ENCODE data around the gene OSTM1.

Gene OSTM1

GRCh38 chr6:108074359-108075144 is at the start of gene OSTM1:
OSTM1 (minus strand) TSS chr6:108074741; CDS start chr6:108074651, 90 bp downstream.
- Histone ChIP-seq H3K9me3 (ENCODE audit: insufficient read depth, low read depth, low read length) (no peaks in the 10 kb centered on the region), H3K36me3 (ENCODE audit: insufficient read depth, low read depth, low read length) (no peaks in the 10 kb centered on the region), H3K9ac (ENCODE audit: low read depth, low read length) (peak within 1 kb of the TSS; percentile 77; the same call in 1 of the 2 replicates), H3K4me3 (ENCODE audit: low read length) (peak within 1 kb of the TSS; percentile 92), H3K4me1 (ENCODE audit: insufficient read depth, low read length) (peaks cover 14% of the 10 kb centered on the region), H3K27me3 (ENCODE audit: insufficient read depth, low read length) (peaks cover 11% of the 10 kb centered on the region; the same call in 1 of the 2 replicates), H3K27ac (ENCODE audit: low read length) (peak within 1 kb of the TSS; percentile 48)

GRCh38 chr6:108123946-108124345 is 49.4 kb upstream of the OSTM1 start:
- Histone ChIP-seq H3K4me1 (ENCODE audit: insufficient read depth, low read length) (peaks cover 9% of the 10 kb centered on the region; the same call in 1 of the 2 replicates), H3K4me3 (ENCODE audit: low read length) (no peak overlapping the region), H3K27me3 (ENCODE audit: insufficient read depth, low read length) (peaks cover 100% of the 10 kb centered on the region), H3K9ac (ENCODE audit: low read depth, low read length) (no peak overlapping the region), H3K9me3 (ENCODE audit: insufficient read depth, low read depth, low read length) (no peaks in the 10 kb centered on the region), H3K36me3 (ENCODE audit: insufficient read depth, low read depth, low read length) (no peaks in the 10 kb centered on the region), H3K27ac (ENCODE audit: low read length) (no peak overlapping the region)

- H3K9ac ChIP-seq (ENCODE audit: low read depth, low read length) = no peak overlapping the region
- peaks cover 11% of the 10 kb centered on the region; the same call in 1 of the 2 replicates for H3K4me1 ChIP-seq (ENCODE audit: insufficient read depth, low read length)
- H3K27me3 ChIP-seq (ENCODE audit: insufficient read depth, low read length) = peaks cover 100% of the 10 kb centered on the region
- H3K36me3 ChIP-seq (ENCODE audit: insufficient read depth, low read depth, low read length) = no peaks in the 10 kb centered on the region
- no peak overlapping the region for H3K27ac ChIP-seq (ENCODE audit: low read length)
- H3K9me3 ChIP-seq (ENCODE audit: insufficient read depth, low read depth, low read length) = no peaks in the 10 kb centered on the region
- no peak overlapping the region for H3K4me3 ChIP-seq (ENCODE audit: low read length)
Observed at GRCh38 chr6:108123481-108123929, 49.0 kb upstream of the OSTM1 start.

- H3K4me1 ChIP-seq (ENCODE audit: insufficient read depth, low read length) = peaks cover 11% of the 10 kb centered on the region; the same call in 1 of the 2 replicates
- H3K36me3 ChIP-seq (ENCODE audit: insufficient read depth, low read depth, low read length) = no peaks in the 10 kb centered on the region
- H3K4me3 ChIP-seq (ENCODE audit: low read length) = no peak overlapping the region
- H3K27me3 ChIP-seq (ENCODE audit: insufficient read depth, low read length) = peaks cover 100% of the 10 kb centered on the region
- H3K9ac ChIP-seq (ENCODE audit: low read depth, low read length) = no peak overlapping the region
- peaks cover 4% of the 10 kb centered on the region; the same call in 1 of the 2 replicates for H3K9me3 ChIP-seq (ENCODE audit: insufficient read depth, low read depth, low read length)
- H3K27ac ChIP-seq (ENCODE audit: low read length) = no peak overlapping the region
Observed at GRCh38 chr6:108121612-108122011, 47.1 kb upstream of the OSTM1 start.

GRCh38 chr6:108120311-108120710 is 45.8 kb upstream of the OSTM1 start:
- Histone ChIP-seq H3K4me3 (ENCODE audit: low read length) (no peak overlapping the region), H3K4me1 (ENCODE audit: insufficient read depth, low read length) (peaks cover 14% of the 10 kb centered on the region; the same call in 1 of the 2 replicates), H3K9ac (ENCODE audit: low read depth, low read length) (no peak overlapping the region), H3K27me3 (ENCODE audit: insufficient read depth, low read length) (peaks cover 100% of the 10 kb centered on the region), H3K9me3 (ENCODE audit: insufficient read depth, low read depth, low read length) (peaks cover 4% of the 10 kb centered on the region; the same call in 1 of the 2 replicates), H3K36me3 (ENCODE audit: insufficient read depth, low read depth, low read length) (no peaks in the 10 kb centered on the region), H3K27ac (ENCODE audit: low read length) (no peak overlapping the region)

GRCh38 chr6:108119769-108120141 is 45.2 kb upstream of the OSTM1 start:
- H3K36me3 ChIP-seq (ENCODE audit: insufficient read depth, low read depth, low read length) = no peaks in the 10 kb centered on the region
- peak overlapping the region; percentile 50; the same call in 1 of the 2 replicates for H3K4me3 ChIP-seq (ENCODE audit: low read length)
- H3K27me3 ChIP-seq (ENCODE audit: insufficient read depth, low read length) = peaks cover 100% of the 10 kb centered on the region
- H3K27ac ChIP-seq (ENCODE audit: low read length) = no peak overlapping the region
- H3K9me3 ChIP-seq (ENCODE audit: insufficient read depth, low read depth, low read length) = peaks cover 4% of the 10 kb centered on the region; the same call in 1 of the 2 replicates
- H3K9ac ChIP-seq (ENCODE audit: low read depth, low read length) = no peak overlapping the region
- peaks cover 15% of the 10 kb centered on the region; the same call in 1 of the 2 replicates for H3K4me1 ChIP-seq (ENCODE audit: insufficient read depth, low read length)

GRCh38 chr6:108118810-108119768 is 44.5 kb upstream of the OSTM1 start:
- Histone ChIP-seq H3K4me1 (ENCODE audit: insufficient read depth, low read length) (peaks cover 12% of the 10 kb centered on the region; the same call in 1 of the 2 replicates), H3K27ac (ENCODE audit: low read length) (no peak overlapping the region), H3K27me3 (ENCODE audit: insufficient read depth, low read length) (peaks cover 100% of the 10 kb centered on the region), H3K4me3 (ENCODE audit: low read length) (peak overlapping the region; percentile 50; the same call in 1 of the 2 replicates), H3K9me3 (ENCODE audit: insufficient read depth, low read depth, low read length) (peaks cover 4% of the 10 kb centered on the region; the same call in 1 of the 2 replicates), H3K36me3 (ENCODE audit: insufficient read depth, low read depth, low read length) (no peaks in the 10 kb centered on the region), H3K9ac (ENCODE audit: low read depth, low read length) (no peak overlapping the region)

- H3K36me3 ChIP-seq (ENCODE audit: insufficient read depth, low read depth, low read length) = no peaks in the 10 kb centered on the region
- peak overlapping the region; percentile 60; the same call in 1 of the 2 replicates for H3K4me3 ChIP-seq (ENCODE audit: low read length)
- no peak overlapping the region for H3K27ac ChIP-seq (ENCODE audit: low read length)
- peaks cover 100% of the 10 kb centered on the region for H3K27me3 ChIP-seq (ENCODE audit: insufficient read depth, low read length)
- no peak overlapping the region for H3K9ac ChIP-seq (ENCODE audit: low read depth, low read length)
- peaks cover 13% of the 10 kb centered on the region; the same call in 1 of the 2 replicates for H3K4me1 ChIP-seq (ENCODE audit: insufficient read depth, low read length)
- H3K9me3 ChIP-seq (ENCODE audit: insufficient read depth, low read depth, low read length) = peaks cover 4% of the 10 kb centered on the region; the same call in 1 of the 2 replicates
Observed at GRCh38 chr6:108118359-108118724, 43.8 kb upstream of the OSTM1 start.

GRCh38 chr6:108117427-108118358 is 43.2 kb upstream of the OSTM1 start:
- Histone ChIP-seq H3K9ac (ENCODE audit: low read depth, low read length) (no peak overlapping the region), H3K4me1 (ENCODE audit: insufficient read depth, low read length) (peaks cover 13% of the 10 kb centered on the region; the same call in 1 of the 2 replicates), H3K9me3 (ENCODE audit: insufficient read depth, low read depth, low read length) (peaks cover 4% of the 10 kb centered on the region; the same call in 1 of the 2 replicates), H3K27me3 (ENCODE audit: insufficient read depth, low read length) (peaks cover 100% of the 10 kb centered on the region), H3K4me3 (ENCODE audit: low read length) (peak overlapping the region; percentile 60), H3K36me3 (ENCODE audit: insufficient read depth, low read depth, low read length) (no peaks in the 10 kb centered on the region), H3K27ac (ENCODE audit: low read length) (no peak overlapping the region)

GRCh38 chr6:108116546-108117426 is 42.2 kb upstream of the OSTM1 start:
- peaks cover 4% of the 10 kb centered on the region; the same call in 1 of the 2 replicates for H3K9me3 ChIP-seq (ENCODE audit: insufficient read depth, low read depth, low read length)

More at GRCh38 chr6:108116546-108117426, 42.2 kb upstream of the OSTM1 start:
- Histone ChIP-seq H3K27me3 (ENCODE audit: insufficient read depth, low read length) (peaks cover 100% of the 10 kb centered on the region), H3K36me3 (ENCODE audit: insufficient read depth, low read depth, low read length) (no peaks in the 10 kb centered on the region), H3K4me3 (ENCODE audit: low read length) (peak overlapping the region; percentile 60), H3K9ac (ENCODE audit: low read depth, low read length) (no peak overlapping the region), H3K27ac (ENCODE audit: low read length) (no peak overlapping the region), H3K4me1 (ENCODE audit: insufficient read depth, low read length) (peaks cover 13% of the 10 kb centered on the region; the same call in 1 of the 2 replicates)
